IMR-90 (cell line): ENCODE measurements around the gene SKIC8. TPM values are rescaled to one million over a fixed set of nuclear protein-coding genes. Genes with fewer than 3 reads are reported as not detected.
A peak's percentile ranks its signal among the peaks of the same experiment; 100 is the strongest.

Source experiments
- ATAC-seq: fragments of 200-7000 bp; cut with Tn5 transposase; 2 replicates; pipeline ENCODE4 v1.9.1; 2020; ENCODE audit warnings: low read depth, mild to moderate bottlenecking, moderate library complexity
- BruUV-seq: library from RNA; stranded (reverse); fragments of 400-500 nt; replicated peaks from 2 replicates; lab custom pipeline; 2021; lab: Mats Ljungman, UMichigan
- CTCF ChIA-PET: fragments of 300-600 bp; formaldehyde crosslinking; extraction: SDS; loops from one replicate; lab custom pipeline; 2021; ENCODE audit warnings: antibody characterized with exemption; lab: Yijun Ruan, JAX
- POLR2A ChIA-PET: fragments of 300-600 bp; sonication (Branson Sonifier 250); formaldehyde crosslinking; loops from one replicate; lab custom pipeline; 2022; ENCODE audit warnings: antibody characterized with exemption; ENCODE audit not compliant: unreplicated experiment; lab: Charles Lee
- DNase-seq: peaks from one replicate; pipeline ENCODE4 v3.0.0; 2013
- H2AFZ ChIP-seq: replicated peaks from 2 replicates; pipeline ENCODE3; 2013; ENCODE audit warnings: low read length, mild to moderate bottlenecking; ENCODE audit not compliant: poor library complexity
- H2AK5ac ChIP-seq: 2 replicates; pipeline ENCODE4 v1.6.1; 2013; ENCODE audit warnings: low read depth, low read length, inconsistent platforms
- H2AK9ac ChIP-seq: replicated peaks from 2 replicates; pipeline ENCODE3; 2013; ENCODE audit warnings: mild to moderate bottlenecking, low read depth, low read length, moderate library complexity; ENCODE audit not compliant: poor library complexity
- H2BK120ac ChIP-seq: 2 replicates; pipeline ENCODE4 v1.6.1; 2013; ENCODE audit warnings: low read depth, low read length, inconsistent platforms
- H2BK15ac ChIP-seq: 3 replicates; pipeline ENCODE4 v1.6.1; 2013; ENCODE audit warnings: low read depth, low read length, inconsistent platforms
- H2BK20ac ChIP-seq: 2 replicates; pipeline ENCODE4 v1.6.1; 2013; ENCODE audit warnings: low read depth, mild to moderate bottlenecking, inconsistent platforms, low read length, moderate library complexity
- H2BK5ac ChIP-seq: 2 replicates; pipeline ENCODE4 v1.6.1; 2013; ENCODE audit warnings: mild to moderate bottlenecking, low read depth, low read length, inconsistent platforms; ENCODE audit not compliant: poor library complexity, severe bottlenecking
- H3K14ac ChIP-seq: replicated peaks from 2 replicates; pipeline ENCODE4 v1.6.1; 2013; ENCODE audit warnings: low read depth, low read length, inconsistent platforms
- H3K18ac ChIP-seq: 2 replicates; pipeline ENCODE4 v1.6.1; 2013; ENCODE audit warnings: low read depth, low read length, control low read depth
- H3K23ac ChIP-seq: 2 replicates; pipeline ENCODE4 v1.6.1; 2013; ENCODE audit warnings: low read depth, low read length, inconsistent platforms
- H3K27ac ChIP-seq: 2 replicates; pipeline ENCODE4 v1.5.1; 2013; ENCODE audit warnings: mild to moderate bottlenecking, control low read depth, low read length; ENCODE audit not compliant: insufficient read depth
- H3K27me3 ChIP-seq: 2 replicates; pipeline ENCODE4 v1.6.1; 2013; ENCODE audit warnings: low read length; ENCODE audit not compliant: control insufficient read depth, insufficient read depth
- H3K36me3 ChIP-seq: 2 replicates; pipeline ENCODE4 v1.6.1; 2013; ENCODE audit warnings: low read length, mixed read lengths; ENCODE audit not compliant: control insufficient read depth, insufficient read depth
- H3K4ac ChIP-seq: 2 replicates; pipeline ENCODE4 v1.6.1; 2013; ENCODE audit warnings: low read depth, low read length, inconsistent platforms
- H3K4me1 ChIP-seq: 2 replicates; pipeline ENCODE4 v1.6.1; 2013; ENCODE audit warnings: low read length, mixed read lengths; ENCODE audit not compliant: control insufficient read depth, insufficient read depth
- H3K4me2 ChIP-seq: 2 replicates; pipeline ENCODE4 v1.6.1; 2013; ENCODE audit warnings: low read depth, mild to moderate bottlenecking, control low read depth, low read length, moderate library complexity
- H3K4me3 ChIP-seq: 2 replicates; pipeline ENCODE4 v1.5.1; 2013; ENCODE audit warnings: low read depth, mild to moderate bottlenecking, control low read depth, low read length, moderate library complexity; ENCODE audit not compliant: insufficient read depth
- H3K56ac ChIP-seq: 2 replicates; pipeline ENCODE4 v1.6.1; 2013; ENCODE audit warnings: low read length, inconsistent platforms; ENCODE audit not compliant: insufficient read depth; ENCODE audit errors: extremely low read depth
- H3K79me1 ChIP-seq, 2 experiments: 2 replicates each; pipeline ENCODE4 v1.6.1; 2013; ENCODE audit warnings: low read length in 2 of 2, inconsistent platforms in 1 of 2, low read depth in 1 of 2
- H3K9ac ChIP-seq: 2 replicates; pipeline ENCODE4 v1.6.1; 2013; ENCODE audit warnings: low read depth, low read length, control low read depth
- H3K9me1 ChIP-seq: 2 replicates; pipeline ENCODE4 v1.6.1; 2013; ENCODE audit warnings: low read length, inconsistent platforms; ENCODE audit not compliant: insufficient read depth
- H3K9me3 ChIP-seq: 2 replicates; pipeline ENCODE4 v1.6.1; 2013; ENCODE audit warnings: low read length; ENCODE audit not compliant: control insufficient read depth, insufficient read depth
- H4K20me1 ChIP-seq: 2 replicates; pipeline ENCODE4 v1.6.1; 2013; ENCODE audit warnings: low read length, inconsistent platforms; ENCODE audit not compliant: insufficient read depth
- H4K5ac ChIP-seq: 2 replicates; pipeline ENCODE4 v1.6.1; 2013; ENCODE audit warnings: mild to moderate bottlenecking, low read depth, low read length, control low read depth
- H4K8ac ChIP-seq, 2 experiments: 2 replicates each; pipeline ENCODE4 v1.6.1; 2013; ENCODE audit warnings: low read depth in 2 of 2, low read length in 2 of 2, control low read depth in 1 of 2, inconsistent platforms in 1 of 2
- H4K91ac ChIP-seq: 2 replicates; pipeline ENCODE4 v1.6.1; 2013; ENCODE audit warnings: low read depth, low read length, inconsistent platforms; ENCODE audit not compliant: insufficient read depth
- POLR2A ChIP-seq: IDR thresholded peaks from 2 replicates; pipeline ENCODE4 v1.6.1; 2012; ENCODE audit warnings: mild to moderate bottlenecking, low read depth, low read length
- RAD21 ChIP-seq: IDR thresholded peaks from 2 replicates; pipeline ENCODE4 v1.6.1; 2012; ENCODE audit warnings: low read length, improper control_type of control experiment
- USF2 ChIP-seq: fragments of 150-350 bp; IDR thresholded peaks from 2 replicates; pipeline ENCODE4 v1.6.1; 2017; ENCODE audit warnings: mild to moderate bottlenecking, antibody characterized with exemption, low read length, low read depth
- WGBS, 2 experiments: methylation state at CpG; one replicate each; pipeline versions ENCODE4 v1.1.5 to v1.1.7; 2013; ENCODE audit warnings: missing lambda C conversion rate in 2 of 2; ENCODE audit not compliant: insufficient read length in 1 of 2; ENCODE audit errors: extremely low coverage in 2 of 2; 5-methylcytosine and 5-hydroxymethylcytosine counted together
- dilution Hi-C: fragments of 300-500 bp; cut with HindIII; formaldehyde crosslinking; loops from one replicate; pipeline ENCODE4 v1.14.3; 2018; ENCODE audit warnings: low sequenced_read_pairs; ENCODE audit not compliant: unreplicated experiment
- in situ Hi-C: fragments of 300-500 bp; cut with MboI; formaldehyde crosslinking; loops from 3 replicates; pipeline ENCODE4 v1.14.3; 2019; ENCODE audit warnings: low sequenced_read_pairs, inconsistent platforms, mixed read lengths
- intact Hi-C: fragments of 100-400 bp; cut with micrococcal nuclease; formaldehyde crosslinking; loops from 2 replicates; pipeline ENCODE4 v1.10.0; 2022
- polyA plus RNA-seq, 3 experiments: library from polyadenylated mRNA; depleted of rRNA; stranded (reverse); fragments of >200 nt; gene quantifications; 2 replicates each; pipeline ENCODE4 v1.2.3, GENCODE V29; 2012; ENCODE audit warnings: low replicate concordance in 1 of 3
- total RNA-seq: library from RNA; depleted of rRNA; stranded (reverse); fragments of >200 nt; gene quantifications from 2 replicates; pipeline ENCODE4 v1.2.3, GENCODE V29; 2012

The SKIC8 gene
- total and polyA plus RNA-seq, 2 of the 4 experiments (the other 2 are of a cell fraction): 72.2 to 124 TPM

- in situ Hi-C loops: no loop called here
- CTCF ChIA-PET: no interaction called here
- no TSS peak for BruUV-seq
These were observed 23.1 kb downstream of the SKIC8 start for GRCh38 chr15:78276064-78276943.

More at GRCh38 chr15:78276064-78276943, 23.1 kb downstream of the SKIC8 start:
- H4K91ac ChIP-seq: no peak overlapping the region
- DNase-seq (peak; percentile 2), ATAC-seq (peak; percentile 6; the same call in 1 of the 2 replicates)
- no peak overlapping the region for H3K18ac ChIP-seq
- H2AK5ac ChIP-seq: no peak overlapping the region
- no peak overlapping the region for H2BK120ac ChIP-seq
- no peak overlapping the region for H4K8ac ChIP-seq
- peaks cover 3% of the 10 kb centered on the region for H3K36me3 ChIP-seq
- dilution Hi-C loops: no loop called here
- H2BK20ac ChIP-seq: no peak overlapping the region
- H4K5ac ChIP-seq: no peak overlapping the region
- H3K23ac ChIP-seq: no peak overlapping the region
- no peaks in the 10 kb centered on the region for H3K79me1 ChIP-seq
- no peak overlapping the region for H2AK9ac ChIP-seq
- intact Hi-C loops: no loop called here
- POLR2A ChIA-PET: no interaction called here
- H3K4me1 ChIP-seq: peaks cover 13% of the 10 kb centered on the region
- no peak overlapping the region for H2BK15ac ChIP-seq
- no peak overlapping the region for H3K4ac ChIP-seq
- 100% methylated on average over 2 of the region's 6 CpGs; no CpG with 5 or more reads in 1 of the 2 experiments for WGBS, 2 experiments
- H3K9ac ChIP-seq: no peak overlapping the region
- H3K4me3 ChIP-seq: no peak overlapping the region
- no peak overlapping the region for H2AFZ ChIP-seq
- H3K9me3 ChIP-seq: no peaks in the 10 kb centered on the region
- H3K56ac ChIP-seq: no peak overlapping the region
- TF ChIP-seq POLR2A (no peak), RAD21 (no peak), USF2 (no peak)
- no peaks in the 10 kb centered on the region; the same call in 1 of the 2 replicates for H4K20me1 ChIP-seq
- no peak overlapping the region for H3K27ac ChIP-seq
- H2BK5ac ChIP-seq: no peak overlapping the region
- H3K14ac ChIP-seq: no peak overlapping the region
- H3K27me3 ChIP-seq: peaks cover 1% of the 10 kb centered on the region; the same call in 1 of the 2 replicates
- no peak overlapping the region for H3K4me2 ChIP-seq
- H3K9me1 ChIP-seq: peaks cover 22% of the 10 kb centered on the region
